Hepatic stellate cell (primary cell): ENCODE results near the gene INVS.
"Not testable (repeated sequence)": the region's sequence is repeated elsewhere in the genome, so short reads cannot be mapped to it uniquely, and the experiment has no call there.

Source experiments
- DNase-seq: peaks from one replicate; pipeline ENCODE4 v3.0.0; 2011; ENCODE audit warnings: low spot score

Gene INVS

DNA sequence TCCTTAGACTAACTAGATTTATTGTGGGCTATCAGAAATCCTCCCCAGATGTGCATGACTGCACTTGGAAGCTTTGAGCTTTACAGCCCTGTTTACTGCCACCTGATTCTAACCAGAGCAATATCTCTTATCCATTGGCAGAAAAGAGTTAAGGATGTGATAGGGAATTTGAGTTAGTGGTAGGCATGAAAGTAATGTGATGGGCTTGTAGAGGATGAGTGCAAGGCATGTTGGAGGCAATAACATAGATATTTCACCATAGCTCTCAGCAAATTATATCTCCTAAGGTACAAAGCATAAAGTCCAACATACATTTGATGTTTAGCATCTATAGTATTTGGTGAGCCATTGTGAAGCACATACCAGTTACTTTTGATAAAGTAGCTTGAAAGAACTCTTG lies 103.8 kb downstream of the INVS start:
- no peak for DNase-seq

DNA sequence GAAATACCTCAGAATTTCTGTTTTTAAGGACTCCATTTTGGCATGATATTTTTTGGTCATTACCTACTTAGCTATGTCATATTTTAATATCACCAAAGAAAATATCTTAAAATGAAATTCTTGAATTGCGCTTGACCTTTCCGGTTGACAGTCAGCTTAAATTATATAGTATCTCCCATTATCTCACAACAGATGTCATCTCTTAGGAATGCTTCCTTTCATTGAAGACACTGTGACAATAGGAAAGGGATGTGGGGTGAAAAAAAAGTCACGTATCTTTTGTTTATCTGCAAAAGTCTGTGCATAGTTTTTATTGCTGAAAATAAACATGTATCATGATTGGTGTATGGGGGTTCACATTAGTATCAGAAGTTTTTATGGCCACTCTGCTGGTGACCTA lies 105.8 kb downstream of the INVS start:
- DNase-seq = no peak

DNA sequence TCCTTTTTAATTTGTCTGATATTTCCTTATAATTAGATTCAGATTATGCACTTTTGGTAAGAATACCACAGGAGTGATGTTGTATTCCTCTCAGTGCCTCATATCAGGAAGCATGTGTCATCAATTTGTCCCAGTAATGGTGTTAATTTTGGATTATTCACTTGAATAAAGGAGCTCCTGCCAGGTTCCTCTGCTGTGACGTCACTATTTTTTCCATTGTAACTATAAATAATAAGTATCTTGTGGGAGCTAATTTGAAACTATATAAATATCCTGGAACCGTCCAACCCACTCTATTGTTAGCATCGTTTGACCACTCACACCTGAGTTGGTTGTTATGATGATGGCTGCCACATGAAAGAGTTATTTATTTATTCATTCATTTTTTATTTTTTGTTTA lies 107.9 kb downstream of the INVS start:
- no peak for DNase-seq

DNA sequence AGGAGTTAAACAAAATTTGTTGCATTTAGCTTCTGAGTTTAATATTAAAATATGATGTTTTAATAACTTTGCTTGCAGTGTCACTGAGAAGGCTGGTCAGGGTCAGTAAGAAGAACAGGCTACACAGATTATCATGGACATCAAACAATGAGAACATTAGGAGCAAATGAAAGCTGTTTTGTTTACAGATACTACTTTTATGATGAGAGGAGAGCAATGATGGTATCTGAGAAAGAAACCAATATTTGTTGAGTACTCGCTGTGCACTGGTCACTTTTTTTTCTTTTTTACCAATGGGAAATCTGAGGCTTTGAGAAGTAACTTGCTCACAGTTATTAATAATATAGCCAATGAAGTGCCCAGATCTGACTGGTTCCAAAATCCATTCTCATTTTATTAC lies 109.6 kb downstream of the INVS start:
- DNase-seq = no peak

DNA sequence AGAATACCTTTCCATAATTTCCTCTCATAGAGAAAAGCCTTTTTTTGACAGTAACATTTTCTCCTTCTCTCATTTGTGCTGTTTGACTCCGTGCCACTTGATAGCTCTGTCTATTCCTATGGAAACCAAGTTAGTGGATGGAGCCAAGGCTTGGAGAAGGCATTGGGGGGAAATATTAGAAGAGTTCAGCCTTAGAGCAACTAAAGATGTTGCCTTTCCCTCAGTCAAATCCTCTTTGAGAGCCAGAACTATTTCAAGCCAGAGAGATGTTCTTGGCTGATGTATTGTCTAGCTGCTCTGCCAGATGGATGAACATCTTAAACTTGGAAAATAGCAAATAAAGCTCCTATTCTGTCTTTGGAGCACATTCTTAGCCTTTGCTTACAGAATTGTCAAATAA lies 112.4 kb downstream of the INVS start:
- DNase-seq = no peak

DNA sequence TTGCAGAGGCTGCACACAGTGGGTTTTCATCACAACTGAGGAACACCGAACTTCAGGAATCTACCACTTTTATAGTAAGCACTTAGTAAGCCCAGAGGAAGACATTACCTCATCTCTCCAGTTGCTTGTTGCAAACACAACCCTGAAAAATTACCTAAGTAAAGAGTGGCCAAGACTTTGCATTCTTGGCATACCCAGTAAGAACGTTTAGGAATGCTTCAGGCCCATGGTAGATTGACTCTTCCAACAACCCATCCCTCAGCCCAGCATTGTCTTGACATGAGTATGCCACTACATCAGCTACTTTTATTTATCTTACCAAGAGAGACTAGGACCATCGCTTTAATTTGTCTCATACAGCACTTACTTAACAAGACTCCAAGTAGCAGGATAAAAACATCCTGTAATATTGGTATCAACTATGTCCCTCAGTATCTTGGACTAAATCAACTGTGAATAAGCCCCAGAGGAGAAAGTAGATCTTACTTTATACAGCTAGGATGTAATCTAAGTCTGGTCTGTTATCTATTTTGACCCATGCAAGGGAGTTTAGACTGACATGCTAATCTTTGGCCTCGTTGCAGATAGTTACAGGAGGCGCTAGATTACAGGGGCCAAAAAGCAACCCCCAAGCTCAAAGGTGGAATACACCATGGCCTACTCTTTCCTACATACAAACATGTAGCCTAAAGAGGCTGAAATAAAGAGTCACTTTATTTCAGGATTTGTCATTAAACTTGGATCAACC lies 114.9 kb downstream of the INVS start:
- DNase-seq = peak; percentile 9

DNA sequence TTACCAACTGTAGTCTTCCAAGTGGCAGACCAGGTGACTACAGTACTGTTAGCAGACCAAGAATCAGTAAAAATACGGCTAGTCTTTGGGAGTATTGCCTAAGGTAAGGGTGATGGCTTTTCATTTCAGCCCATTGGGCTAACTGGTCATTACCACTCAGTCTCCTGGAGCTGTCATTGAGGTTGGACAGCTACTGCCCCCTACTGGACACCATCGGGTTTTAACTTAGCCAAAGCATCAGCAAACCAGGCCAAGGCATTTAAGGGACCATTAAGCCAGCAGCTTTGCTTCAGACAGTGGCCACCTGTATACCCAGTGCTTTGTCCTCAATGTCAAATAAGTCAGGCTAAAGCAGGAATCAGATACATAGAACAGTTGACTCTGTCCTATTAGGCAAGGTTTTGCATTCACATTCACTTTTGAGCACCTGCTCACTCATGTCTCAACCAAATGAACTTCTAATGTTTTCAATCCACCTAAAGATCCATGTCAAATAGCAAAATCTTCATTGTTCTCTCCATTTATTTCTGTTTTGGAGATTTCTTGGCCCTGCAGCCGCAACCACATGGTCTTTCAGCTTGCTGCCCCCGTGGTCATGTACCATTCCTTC lies 117.2 kb downstream of the INVS start:
- DNase-seq = peak; percentile 26

DNA sequence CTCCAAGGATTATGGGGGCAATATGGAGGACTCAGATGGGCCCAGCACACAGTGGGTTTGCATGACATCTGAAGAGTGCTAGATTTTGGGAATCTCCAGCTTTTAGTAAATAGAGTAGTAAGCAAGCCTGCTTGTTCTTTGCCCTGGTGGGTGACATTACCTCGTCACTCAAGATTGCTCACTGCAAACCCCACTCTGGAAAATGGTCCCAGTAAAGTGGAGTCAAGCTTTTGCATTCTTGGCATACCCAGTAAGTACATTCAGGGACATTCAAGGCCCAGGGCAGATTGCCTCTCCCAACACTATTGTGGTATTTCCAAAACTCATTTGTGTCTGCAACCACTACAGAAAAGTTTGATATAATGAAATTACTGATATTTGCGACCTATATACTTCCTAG lies 118.5 kb downstream of the INVS start:
- DNase-seq = no peak

DNA sequence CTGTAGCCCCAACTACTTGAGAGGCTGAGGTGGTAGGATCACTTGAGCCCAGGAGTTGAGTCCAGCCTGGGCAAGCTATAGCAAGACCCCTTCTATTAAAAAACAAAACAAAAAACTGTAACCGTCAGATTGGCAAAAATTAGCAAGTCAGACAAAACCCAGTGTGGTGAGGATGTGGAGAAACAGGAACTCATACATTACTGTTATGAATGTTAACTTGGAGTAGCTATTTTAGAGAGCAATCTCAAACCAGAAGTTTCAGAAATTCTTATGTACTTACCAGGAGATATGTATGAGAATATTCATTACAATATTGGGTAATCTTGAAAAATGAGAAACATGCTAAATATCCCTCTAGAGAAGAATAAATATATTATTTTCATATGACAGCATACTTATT lies 120.3 kb downstream of the INVS start:
- no peak for DNase-seq

DNA sequence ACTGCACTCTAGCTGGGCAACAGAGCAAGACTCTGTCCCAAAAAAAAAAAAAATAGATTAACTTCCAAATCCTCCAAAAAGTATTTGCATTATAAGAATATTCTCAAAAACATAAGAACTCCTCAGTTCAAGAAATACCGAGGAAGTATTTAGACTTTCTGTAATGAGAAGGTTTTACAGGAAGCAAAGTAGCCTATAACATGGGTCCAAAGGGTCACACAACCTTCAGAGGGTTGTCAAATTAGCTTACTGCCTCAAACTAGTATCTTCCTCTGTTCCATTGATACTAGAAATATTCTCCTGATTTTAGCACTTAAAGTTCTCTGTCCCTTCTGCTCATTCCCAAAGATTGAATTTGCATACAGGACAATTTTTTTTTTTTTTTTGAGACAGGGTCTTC lies 121.9 kb downstream of the INVS start:
- no peak for DNase-seq

DNA sequence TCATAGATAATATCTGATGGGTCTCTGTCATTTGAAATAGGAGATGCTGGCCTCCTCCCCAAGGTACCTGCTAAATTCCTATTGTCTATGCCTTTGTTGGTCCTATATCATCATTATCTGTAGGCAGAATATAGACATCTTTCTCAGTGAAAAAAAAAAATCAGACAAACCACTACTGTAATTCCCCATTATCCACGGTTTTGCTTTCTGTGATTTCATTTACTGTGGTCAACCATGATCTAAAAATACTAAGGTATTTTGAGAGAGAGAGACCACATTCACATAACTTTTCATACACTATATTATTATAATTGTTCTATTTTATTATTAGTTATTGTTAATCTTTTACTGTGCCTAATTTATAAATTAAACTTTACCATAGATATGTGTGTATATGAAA lies 122.5 kb downstream of the INVS start:
- DNase-seq = no peak

DNA sequence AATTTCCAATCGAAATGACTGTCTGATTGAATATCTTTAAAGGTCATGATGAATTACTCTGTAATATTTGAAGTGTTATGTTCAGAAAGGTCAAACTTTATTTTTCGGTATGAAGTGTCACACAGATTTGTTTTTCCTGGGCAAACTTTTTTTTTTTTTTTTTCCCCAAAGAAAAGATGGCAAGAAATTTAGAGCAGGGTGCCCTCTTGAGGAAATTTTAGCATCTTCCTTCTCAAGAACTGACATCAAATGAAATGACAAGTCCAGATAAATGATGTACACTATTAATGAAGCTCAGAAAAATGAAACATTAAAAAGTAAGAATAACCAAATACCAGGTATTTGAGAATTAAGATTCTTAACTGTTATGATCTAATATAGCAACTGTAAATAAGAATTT lies 123.6 kb downstream of the INVS start:
- DNase-seq = peak; percentile 29

DNA sequence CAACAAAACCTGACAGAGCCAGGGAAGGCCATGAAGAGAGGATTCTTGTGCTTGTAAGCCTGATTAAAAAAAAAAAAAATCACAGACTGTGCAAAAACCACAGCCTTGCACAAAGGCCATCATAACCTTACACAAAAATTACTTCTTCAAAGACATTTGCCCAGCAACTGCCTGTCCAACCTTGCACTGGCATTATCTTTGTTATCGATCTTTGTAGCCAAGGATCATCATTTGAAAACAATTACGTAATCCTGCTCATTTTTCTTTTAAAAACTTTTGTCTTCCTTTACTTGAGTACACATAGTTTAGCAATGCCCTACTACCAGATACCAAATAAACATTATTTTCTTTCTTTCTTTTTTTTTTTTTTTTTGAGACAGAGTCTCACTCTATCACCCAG lies 128.6 kb downstream of the INVS start:
- no peak for DNase-seq

DNA sequence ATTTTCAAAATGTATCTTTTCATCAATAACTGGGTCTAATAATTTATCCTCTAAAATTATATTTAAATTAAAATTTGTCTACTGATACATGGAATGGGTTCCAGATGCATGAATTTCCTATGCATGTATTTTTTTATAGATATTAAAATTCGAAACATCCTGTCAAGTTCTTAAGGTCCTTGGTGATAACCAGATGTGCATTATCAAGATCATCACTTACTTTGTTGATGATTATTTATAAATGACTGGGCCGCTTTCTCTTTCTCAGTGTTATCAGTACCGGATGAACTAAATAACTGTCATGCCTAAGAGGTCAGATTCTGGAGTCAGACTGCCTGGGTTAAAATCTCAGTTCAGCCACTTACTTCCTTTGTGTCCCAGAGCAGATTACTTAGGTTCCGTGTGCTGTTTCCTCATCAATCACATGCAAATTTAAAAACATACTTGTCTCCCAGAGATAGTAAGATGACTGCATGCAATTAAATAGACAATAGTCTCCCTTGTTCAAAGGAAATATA lies 129.4 kb downstream of the INVS start:
- no peak for DNase-seq

DNA sequence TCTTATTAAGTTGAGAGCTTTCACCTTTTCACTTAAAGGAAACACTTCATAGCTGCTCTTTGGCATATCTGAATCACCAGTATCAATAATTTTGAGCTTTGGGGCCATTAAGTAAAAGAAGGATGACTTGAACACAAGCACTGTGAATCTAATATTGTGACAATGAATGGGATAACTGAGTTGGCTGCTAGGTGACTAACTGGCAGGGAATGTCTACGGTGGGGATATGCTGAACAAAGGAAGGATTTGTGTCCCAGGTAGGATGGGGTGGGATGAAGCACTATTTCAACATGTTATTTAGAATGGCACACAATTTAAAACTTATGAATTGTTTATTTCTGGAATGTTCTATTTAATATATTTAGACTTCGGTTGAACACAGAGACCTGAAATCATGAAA lies 130.1 kb downstream of the INVS start:
- no peak for DNase-seq

DNA sequence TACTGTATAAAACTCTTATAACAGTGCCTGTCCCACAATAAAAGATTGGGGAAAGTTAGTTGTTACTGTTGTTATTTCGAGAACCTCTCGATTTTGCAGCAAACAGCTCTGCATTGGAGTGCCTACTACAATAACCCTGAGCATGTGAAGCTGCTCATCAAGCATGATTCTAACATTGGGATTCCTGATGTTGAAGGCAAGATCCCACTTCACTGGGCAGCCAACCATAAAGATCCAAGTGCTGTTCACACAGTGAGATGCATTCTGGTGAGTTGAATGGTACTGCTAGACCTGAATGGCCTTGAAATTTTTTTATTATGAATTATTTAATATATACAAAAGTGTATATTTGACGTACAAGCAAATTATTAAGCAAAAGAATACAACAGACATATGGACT lies 130.5 kb downstream of the INVS start:
- DNase-seq = no peak

DNA sequence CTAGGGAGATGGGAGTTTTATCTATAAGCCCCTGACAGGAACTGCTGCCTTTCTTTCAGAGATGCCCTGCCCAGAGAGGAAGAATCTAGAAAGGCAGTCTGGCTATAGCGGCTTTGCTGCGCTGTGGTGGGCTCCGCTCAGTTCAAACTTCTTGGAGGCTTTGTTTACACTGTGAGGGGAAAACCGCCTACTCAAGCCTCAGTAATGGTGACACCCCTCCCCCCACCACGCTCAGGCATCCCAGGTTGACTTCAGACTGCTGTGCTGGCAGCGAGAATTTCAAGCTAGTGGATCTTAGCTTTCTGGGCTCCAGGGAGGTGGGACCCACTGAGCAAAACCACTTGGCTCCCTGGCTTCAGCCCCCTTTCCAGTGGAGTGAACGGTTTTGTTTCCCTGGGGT lies 137.9 kb downstream of the INVS start:
- not testable (repeated sequence) for DNase-seq

DNA sequence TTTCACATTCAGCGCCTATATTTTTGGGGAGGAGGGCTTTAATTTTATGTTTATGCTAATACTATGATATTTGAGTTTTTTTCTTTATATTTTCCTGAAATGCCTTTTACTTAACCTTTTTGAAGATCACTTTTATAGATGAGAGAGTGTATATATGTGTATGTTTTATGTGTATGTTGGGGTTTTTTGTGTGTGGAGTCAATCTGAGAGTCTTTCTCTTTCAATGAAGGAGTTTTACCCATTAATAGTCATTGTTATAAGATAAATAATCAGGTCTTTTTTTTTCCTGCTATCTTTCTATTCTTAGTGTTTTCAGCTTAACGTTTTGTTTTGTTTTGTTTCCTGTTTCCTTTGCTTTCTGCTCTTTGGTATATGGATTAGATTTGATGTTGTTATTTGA lies 141.5 kb downstream of the INVS start:
- DNase-seq = no peak

DNA sequence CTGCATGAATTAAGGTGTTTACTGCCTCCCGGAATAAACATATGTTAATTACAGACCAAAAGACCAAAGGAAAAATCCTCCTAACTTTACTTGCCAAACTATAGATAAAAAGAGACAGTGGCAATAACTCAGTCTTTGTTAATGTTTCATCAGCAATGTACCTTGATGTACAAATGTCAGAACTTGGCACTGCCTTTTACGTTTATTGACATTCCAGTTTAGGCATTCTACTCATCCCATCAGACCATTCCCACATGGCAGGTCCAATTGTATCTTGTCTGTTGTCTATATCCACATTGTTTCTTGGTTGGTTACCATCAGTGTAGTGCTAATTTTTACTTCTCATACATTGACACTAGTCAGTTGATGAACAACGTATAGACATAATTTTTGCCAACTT lies 168.2 kb downstream of the INVS start:
- DNase-seq = no peak

DNA sequence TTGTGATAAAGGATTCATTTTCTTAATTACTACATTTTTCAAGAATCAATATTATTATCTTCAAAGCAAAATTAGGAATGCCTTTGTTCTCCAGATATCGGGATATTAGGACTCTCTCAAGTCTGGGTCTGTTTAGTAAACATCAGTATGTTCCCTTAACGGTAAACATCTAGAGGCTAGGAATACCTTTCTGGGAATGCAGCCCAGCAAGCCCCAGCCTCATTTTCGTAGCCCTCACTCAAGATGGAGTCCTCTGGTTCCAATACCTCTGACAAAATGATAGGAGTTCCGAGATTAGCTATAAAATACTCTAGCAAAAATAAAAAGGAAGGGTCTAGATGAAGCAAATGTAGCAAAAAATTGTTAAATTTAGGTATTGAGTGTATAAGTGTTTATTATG lies 169.2 kb downstream of the INVS start:
- DNase-seq = no peak

DNA sequence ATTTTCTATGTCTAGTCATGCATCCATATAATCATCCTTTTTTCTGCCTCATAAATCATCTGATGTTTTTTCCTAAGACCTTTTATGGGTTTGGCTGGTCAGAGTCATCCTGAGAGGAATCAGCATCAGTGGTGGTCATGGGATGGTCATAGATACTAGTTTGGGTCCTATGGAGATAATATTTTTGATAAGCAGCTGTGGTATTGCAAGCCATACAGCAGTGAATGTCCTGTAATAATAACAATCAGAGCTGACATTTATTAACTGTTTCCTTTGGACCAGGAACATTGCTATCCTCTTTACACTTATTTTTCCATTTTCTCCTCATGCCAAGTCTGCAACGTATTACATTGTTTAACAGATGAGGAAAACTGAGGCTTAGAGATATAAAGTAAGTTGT lies 170.6 kb downstream of the INVS start:
- DNase-seq = no peak

DNA sequence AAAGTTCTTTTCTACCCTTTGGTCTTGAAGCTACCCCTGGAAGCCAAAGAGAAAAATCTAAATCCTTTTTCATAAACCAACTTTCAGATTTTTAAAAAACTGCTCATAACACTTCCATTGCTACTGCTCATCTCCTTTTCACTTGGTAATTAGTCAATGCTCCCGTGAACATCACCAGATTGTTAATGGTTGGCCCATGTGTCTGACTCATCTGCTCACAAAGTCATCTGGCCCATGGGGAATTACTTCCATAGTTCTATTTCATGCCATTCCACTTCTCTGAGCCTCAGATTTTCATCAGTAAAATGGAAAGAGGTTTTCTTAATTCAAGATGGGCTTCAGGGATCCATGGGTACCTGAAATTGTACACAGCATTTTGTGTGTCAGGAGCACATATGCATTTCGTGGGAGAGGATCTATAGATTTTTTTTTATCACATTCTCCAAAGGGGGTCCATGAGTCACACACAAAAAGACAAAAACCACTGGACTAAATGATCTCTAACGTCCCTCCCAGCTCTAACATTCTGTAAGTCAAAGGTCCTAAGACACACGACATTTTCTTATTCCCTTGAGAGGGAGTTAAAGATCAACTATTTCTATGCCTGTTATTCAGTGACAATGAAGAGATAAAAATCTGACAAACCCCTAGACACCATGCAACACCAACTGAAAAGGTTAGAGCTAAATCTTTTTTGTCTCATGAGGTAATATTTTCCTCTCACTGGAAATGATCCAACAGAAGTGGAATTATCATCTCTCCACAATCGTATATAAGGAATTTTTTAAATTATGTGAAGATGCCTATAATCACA lies 178.3 kb downstream of the INVS start:
- DNase-seq = peak; percentile 42

DNA sequence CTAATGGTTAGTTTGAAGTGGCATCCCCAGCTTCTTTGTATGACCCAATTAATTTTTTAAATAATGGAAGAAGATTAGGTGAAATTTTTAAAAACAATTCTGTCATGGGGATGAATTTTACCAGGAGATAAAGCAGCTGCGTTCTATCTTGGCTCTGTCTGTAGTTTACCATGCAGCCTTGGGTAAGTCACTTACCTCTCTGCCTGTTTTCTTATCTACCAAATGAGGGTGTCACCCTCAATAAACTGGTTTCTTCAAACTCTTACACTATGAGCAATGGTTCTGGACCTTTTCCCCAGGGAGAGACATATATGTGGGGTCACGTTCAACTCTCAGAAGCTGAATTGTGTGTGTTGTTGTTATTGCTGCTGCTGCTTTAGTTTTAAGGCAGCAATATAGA lies 182.0 kb downstream of the INVS start:
- no peak for DNase-seq
